ENCODE measurements around the gene PRDX5.

Gene PRDX5

GRCh38 chr11:64339286-64339685, 21.4 kb downstream of the PRDX5 start:
- Histone ChIP-seq H3K9ac (ENCODE audit: low read length) (no peak overlapping the region), H3K27ac (ENCODE audit: low read length) (no peak overlapping the region), H3K4me1 (ENCODE audit: control insufficient read depth, low read depth, low read length) (peaks cover 12% of the 10 kb centered on the region), H3K4me3 (ENCODE audit: low read length) (no peak overlapping the region), H3K9me3 (ENCODE audit: control insufficient read depth, low read depth, low read length) (no peaks in the 10 kb centered on the region), H3K36me3 (ENCODE audit: control insufficient read depth, low read depth, low read length) (no peaks in the 10 kb centered on the region), H3K27me3 (ENCODE audit: control insufficient read depth, insufficient read depth, low read length) (peaks cover 12% of the 10 kb centered on the region)

GRCh38 chr11:64339754-64340408, 22.0 kb downstream of the PRDX5 start, which contains the start of gene CCDC88B:
Gene CCDC88B, plus strand, starts transcription at chr11:64340204. Its CDS starts 63 bp downstream, at chr11:64340267.
- H3K27ac ChIP-seq (ENCODE audit: low read length), result no peak within 1 kb of the TSS
- H3K9ac ChIP-seq (ENCODE audit: low read length), result peak within 1 kb of the TSS; percentile 17
- no peaks in the 10 kb centered on the region for H3K9me3 ChIP-seq (ENCODE audit: control insufficient read depth, low read depth, low read length)
- H3K4me1 ChIP-seq (ENCODE audit: control insufficient read depth, low read depth, low read length), result peaks cover 12% of the 10 kb centered on the region
- peaks cover 12% of the 10 kb centered on the region for H3K27me3 ChIP-seq (ENCODE audit: control insufficient read depth, insufficient read depth, low read length)
- no peaks in the 10 kb centered on the region for H3K36me3 ChIP-seq (ENCODE audit: control insufficient read depth, low read depth, low read length)
- H3K4me3 ChIP-seq (ENCODE audit: low read length), result peak within 1 kb of the TSS; percentile 63

- peaks cover 12% of the 10 kb centered on the region for H3K4me1 ChIP-seq (ENCODE audit: control insufficient read depth, low read depth, low read length)
- no peak overlapping the region for H3K27ac ChIP-seq (ENCODE audit: low read length)
- peaks cover 12% of the 10 kb centered on the region for H3K27me3 ChIP-seq (ENCODE audit: control insufficient read depth, insufficient read depth, low read length)
- H3K9me3 ChIP-seq (ENCODE audit: control insufficient read depth, low read depth, low read length), result no peaks in the 10 kb centered on the region
- H3K4me3 ChIP-seq (ENCODE audit: low read length), result peak overlapping the region; percentile 63
- H3K36me3 ChIP-seq (ENCODE audit: control insufficient read depth, low read depth, low read length), result no peaks in the 10 kb centered on the region
- peak overlapping the region; percentile 17 for H3K9ac ChIP-seq (ENCODE audit: low read length)
Measured at GRCh38 chr11:64340671-64341335, 22.9 kb downstream of the PRDX5 start.

- Histone ChIP-seq H3K9ac (ENCODE audit: low read length) (no peak overlapping the region), H3K9me3 (ENCODE audit: control insufficient read depth, low read depth, low read length) (no peaks in the 10 kb centered on the region), H3K27ac (ENCODE audit: low read length) (no peak overlapping the region), H3K4me3 (ENCODE audit: low read length) (peak overlapping the region; percentile 63), H3K36me3 (ENCODE audit: control insufficient read depth, low read depth, low read length) (no peaks in the 10 kb centered on the region), H3K4me1 (ENCODE audit: control insufficient read depth, low read depth, low read length) (peaks cover 12% of the 10 kb centered on the region), H3K27me3 (ENCODE audit: control insufficient read depth, insufficient read depth, low read length) (peaks cover 12% of the 10 kb centered on the region)
Measured at GRCh38 chr11:64341429-64341828, 23.5 kb downstream of the PRDX5 start.

- peaks cover 12% of the 10 kb centered on the region for H3K4me1 ChIP-seq (ENCODE audit: control insufficient read depth, low read depth, low read length)
Measured at GRCh38 chr11:64341851-64342791, 24.2 kb downstream of the PRDX5 start.

GRCh38 chr11:64342869-64343745, 25.2 kb downstream of the PRDX5 start:
- Histone ChIP-seq H3K4me1 (ENCODE audit: control insufficient read depth, low read depth, low read length) (peaks cover 12% of the 10 kb centered on the region), H3K9ac (ENCODE audit: low read length) (no peak overlapping the region), H3K27me3 (ENCODE audit: control insufficient read depth, insufficient read depth, low read length) (peaks cover 12% of the 10 kb centered on the region), H3K27ac (ENCODE audit: low read length) (no peak overlapping the region), H3K9me3 (ENCODE audit: control insufficient read depth, low read depth, low read length) (no peaks in the 10 kb centered on the region), H3K36me3 (ENCODE audit: control insufficient read depth, low read depth, low read length) (no peaks in the 10 kb centered on the region), H3K4me3 (ENCODE audit: low read length) (peak overlapping the region; percentile 43)

More at GRCh38 chr11:64341851-64342791, 24.2 kb downstream of the PRDX5 start:
- H3K27ac ChIP-seq (ENCODE audit: low read length), result no peak overlapping the region
- H3K9ac ChIP-seq (ENCODE audit: low read length), result peak overlapping the region; percentile 28
- H3K36me3 ChIP-seq (ENCODE audit: control insufficient read depth, low read depth, low read length), result no peaks in the 10 kb centered on the region
- H3K27me3 ChIP-seq (ENCODE audit: control insufficient read depth, insufficient read depth, low read length), result peaks cover 12% of the 10 kb centered on the region
- H3K4me3 ChIP-seq (ENCODE audit: low read length), result peak overlapping the region; percentile 43
- H3K9me3 ChIP-seq (ENCODE audit: control insufficient read depth, low read depth, low read length), result no peaks in the 10 kb centered on the region

- Histone ChIP-seq H3K27me3 (ENCODE audit: control insufficient read depth, insufficient read depth, low read length) (peaks cover 12% of the 10 kb centered on the region), H3K4me3 (ENCODE audit: low read length) (no peak overlapping the region), H3K4me1 (ENCODE audit: control insufficient read depth, low read depth, low read length) (peaks cover 12% of the 10 kb centered on the region), H3K36me3 (ENCODE audit: control insufficient read depth, low read depth, low read length) (no peaks in the 10 kb centered on the region), H3K27ac (ENCODE audit: low read length) (no peak overlapping the region), H3K9me3 (ENCODE audit: control insufficient read depth, low read depth, low read length) (no peaks in the 10 kb centered on the region), H3K9ac (ENCODE audit: low read length) (no peak overlapping the region)
Measured at GRCh38 chr11:64343767-64344559, 26.0 kb downstream of the PRDX5 start.

GRCh38 chr11:64344787-64345186, 26.9 kb downstream of the PRDX5 start:
- Histone ChIP-seq H3K36me3 (ENCODE audit: control insufficient read depth, low read depth, low read length) (no peaks in the 10 kb centered on the region), H3K4me3 (ENCODE audit: low read length) (no peak overlapping the region), H3K9ac (ENCODE audit: low read length) (no peak overlapping the region), H3K9me3 (ENCODE audit: control insufficient read depth, low read depth, low read length) (no peaks in the 10 kb centered on the region), H3K27ac (ENCODE audit: low read length) (no peak overlapping the region), H3K27me3 (ENCODE audit: control insufficient read depth, insufficient read depth, low read length) (peaks cover 12% of the 10 kb centered on the region), H3K4me1 (ENCODE audit: control insufficient read depth, low read depth, low read length) (peaks cover 12% of the 10 kb centered on the region)

GRCh38 chr11:64347193-64347867, 29.4 kb downstream of the PRDX5 start:
- H3K9ac ChIP-seq (ENCODE audit: low read length), result no peak overlapping the region
- H3K36me3 ChIP-seq (ENCODE audit: control insufficient read depth, low read depth, low read length), result no peaks in the 10 kb centered on the region
- no peak overlapping the region for H3K4me3 ChIP-seq (ENCODE audit: low read length)
- H3K27ac ChIP-seq (ENCODE audit: low read length), result no peak overlapping the region
- H3K9me3 ChIP-seq (ENCODE audit: control insufficient read depth, low read depth, low read length), result no peaks in the 10 kb centered on the region
- H3K27me3 ChIP-seq (ENCODE audit: control insufficient read depth, insufficient read depth, low read length), result no peaks in the 10 kb centered on the region
- H3K4me1 ChIP-seq (ENCODE audit: control insufficient read depth, low read depth, low read length), result no peaks in the 10 kb centered on the region
